SU-DHL-6 (cell line): Measurements from ENCODE around the gene SDK2.

Experiments used
- H2AFZ ChIP-seq: fragments of 200-600 bp; sonication (generic); 2 replicates; pipeline ENCODE4 v1.6.1; 2014; ENCODE audit warnings: low read depth, mild to moderate bottlenecking, moderate library complexity, mixed read lengths, antibody characterized with exemption, low read length; ENCODE audit not compliant: severe bottlenecking
- H3F3A ChIP-seq: fragments of 200-600 bp; shearing (Covaris generic); 2 replicates; pipeline ENCODE4 v1.6.0; 2016; ENCODE audit warnings: antibody characterized with exemption, mild to moderate bottlenecking; ENCODE audit not compliant: insufficient read depth
- H3K27ac ChIP-seq: fragments of 200-600 bp; sonication (generic); 2 replicates; pipeline ENCODE4 v1.5.1; 2016; ENCODE audit warnings: low read depth, mild to moderate bottlenecking, low read length, moderate library complexity, mixed read lengths
- H3K27me3 ChIP-seq: fragments of 200-600 bp; sonication (generic), shearing (Covaris generic); 2 replicates; pipeline ENCODE4 v1.6.0; 2014; ENCODE audit warnings: mild to moderate bottlenecking, low read length
- H3K36me3 ChIP-seq: fragments of 200-600 bp; sonication (generic); 2 replicates; pipeline ENCODE4 v1.6.1; 2014; ENCODE audit warnings: mild to moderate bottlenecking, low read length, mixed read lengths
- H3K4me2 ChIP-seq: fragments of 300-600, 200-600 bp; shearing (Covaris generic), sonication (generic); 2 replicates; pipeline ENCODE4 v1.6.0; 2014; ENCODE audit warnings: low read length, low read depth, mild to moderate bottlenecking; ENCODE audit not compliant: poor library complexity, severe bottlenecking
- H3K4me3 ChIP-seq: fragments of 200-600 bp; sonication (generic); 2 replicates; pipeline ENCODE4 v1.5.1; 2014; ENCODE audit warnings: antibody characterized with exemption, low read length, mild to moderate bottlenecking, mixed read lengths; ENCODE audit not compliant: insufficient read depth, poor library complexity, severe bottlenecking
- H3K79me2 ChIP-seq: fragments of 200-600 bp; sonication (generic); 2 replicates; pipeline ENCODE4 v1.6.1; 2014; ENCODE audit warnings: mild to moderate bottlenecking, low read length, moderate library complexity; ENCODE audit not compliant: insufficient read depth
- H3K9ac ChIP-seq: fragments of 200-600 bp; sonication (generic); 2 replicates; pipeline ENCODE4 v1.7.0; 2014; ENCODE audit warnings: mild to moderate bottlenecking, low read length
- H3K9me2 ChIP-seq: fragments of 200-600 bp; sonication (generic); replicated peaks from 2 replicates; pipeline ENCODE4 v1.6.1; 2014; ENCODE audit warnings: low read length; ENCODE audit not compliant: insufficient read depth
- H3K9me3 ChIP-seq: fragments of 200-600 bp; sonication (generic); 2 replicates; pipeline ENCODE4 v1.6.1; 2014; ENCODE audit warnings: low read length, mixed read lengths; ENCODE audit not compliant: insufficient read depth
- H4K20me1 ChIP-seq: fragments of 200-600 bp; sonication (generic); 2 replicates; pipeline ENCODE4 v1.6.1; 2014; ENCODE audit warnings: low read depth, mild to moderate bottlenecking, antibody characterized with exemption, low read length, moderate library complexity, mixed read lengths
- EZH2phosphoT487 ChIP-seq: fragments of 200-600 bp; sonication (generic), shearing (Covaris generic); conservative IDR thresholded peaks from 2 replicates; pipeline ENCODE4 v1.6.1; 2018; ENCODE audit warnings: mild to moderate bottlenecking, antibody characterized with exemption, low read length, moderate library complexity, mixed read lengths
- TF ChIP-seq, protein P1 (sequence below): fragments of 200-600 bp; sonication (generic); IDR thresholded peaks from one replicate; pipeline ENCODE4 v1.5.1; 2017; ENCODE audit warnings: antibody characterized with exemption, mild to moderate bottlenecking, low read length, moderate library complexity; ENCODE audit not compliant: insufficient read depth, poor library complexity, severe bottlenecking

Gene SDK2

GRCh38 chr17:73363442-73364154 lies 280.6 kb downstream of the SDK2 start:
- H3K4me2 ChIP-seq, result no peak overlapping the region
- no peaks in the 10 kb centered on the region for H3K36me3 ChIP-seq
- H3K27me3 ChIP-seq, result no peaks in the 10 kb centered on the region
- H3F3A ChIP-seq, result no peaks in the 10 kb centered on the region
- no peak overlapping the region for H3K9ac ChIP-seq
- H2AFZ ChIP-seq, result no peak overlapping the region
- no peaks in the 10 kb centered on the region for H3K9me2 ChIP-seq
- TF ChIP-seq, protein P1, sequence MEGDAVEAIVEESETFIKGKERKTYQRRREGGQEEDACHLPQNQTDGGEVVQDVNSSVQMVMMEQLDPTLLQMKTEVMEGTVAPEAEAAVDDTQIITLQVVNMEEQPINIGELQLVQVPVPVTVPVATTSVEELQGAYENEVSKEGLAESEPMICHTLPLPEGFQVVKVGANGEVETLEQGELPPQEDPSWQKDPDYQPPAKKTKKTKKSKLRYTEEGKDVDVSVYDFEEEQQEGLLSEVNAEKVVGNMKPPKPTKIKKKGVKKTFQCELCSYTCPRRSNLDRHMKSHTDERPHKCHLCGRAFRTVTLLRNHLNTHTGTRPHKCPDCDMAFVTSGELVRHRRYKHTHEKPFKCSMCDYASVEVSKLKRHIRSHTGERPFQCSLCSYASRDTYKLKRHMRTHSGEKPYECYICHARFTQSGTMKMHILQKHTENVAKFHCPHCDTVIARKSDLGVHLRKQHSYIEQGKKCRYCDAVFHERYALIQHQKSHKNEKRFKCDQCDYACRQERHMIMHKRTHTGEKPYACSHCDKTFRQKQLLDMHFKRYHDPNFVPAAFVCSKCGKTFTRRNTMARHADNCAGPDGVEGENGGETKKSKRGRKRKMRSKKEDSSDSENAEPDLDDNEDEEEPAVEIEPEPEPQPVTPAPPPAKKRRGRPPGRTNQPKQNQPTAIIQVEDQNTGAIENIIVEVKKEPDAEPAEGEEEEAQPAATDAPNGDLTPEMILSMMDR, result no peak
- no peak for TF ChIP-seq EZH2phosphoT487
- H4K20me1 ChIP-seq, result no peaks in the 10 kb centered on the region
- no peak overlapping the region for H3K4me3 ChIP-seq
- H3K79me2 ChIP-seq, result no peaks in the 10 kb centered on the region
- H3K27ac ChIP-seq, result no peak overlapping the region
- no peaks in the 10 kb centered on the region for H3K9me3 ChIP-seq

- H3K27ac ChIP-seq, result no peak overlapping the region
- no peaks in the 10 kb centered on the region for H3K9me2 ChIP-seq
- H3K9ac ChIP-seq, result no peak overlapping the region
- H3K4me2 ChIP-seq, result no peak overlapping the region
- H3F3A ChIP-seq, result no peaks in the 10 kb centered on the region
- H2AFZ ChIP-seq, result no peak overlapping the region
- H3K4me3 ChIP-seq, result no peak overlapping the region
- H3K9me3 ChIP-seq, result no peaks in the 10 kb centered on the region
- no peaks in the 10 kb centered on the region for H3K27me3 ChIP-seq
- TF ChIP-seq EZH2phosphoT487, result no peak
- TF ChIP-seq, protein P1, result no peak
- no peaks in the 10 kb centered on the region for H4K20me1 ChIP-seq
- H3K79me2 ChIP-seq, result no peaks in the 10 kb centered on the region
- H3K36me3 ChIP-seq, result no peaks in the 10 kb centered on the region
Observed at GRCh38 chr17:73362697-73363096, 281.5 kb downstream of the SDK2 start.

- no peaks in the 10 kb centered on the region for H3F3A ChIP-seq
- H3K4me2 ChIP-seq, result no peak overlapping the region
- no peaks in the 10 kb centered on the region for H4K20me1 ChIP-seq
- no peak overlapping the region for H3K9ac ChIP-seq
- H3K27ac ChIP-seq, result no peak overlapping the region
- no peaks in the 10 kb centered on the region for H3K27me3 ChIP-seq
- TF ChIP-seq, protein P1, result no peak
- TF ChIP-seq EZH2phosphoT487, result no peak
- H3K9me3 ChIP-seq, result no peaks in the 10 kb centered on the region
- H3K9me2 ChIP-seq, result no peaks in the 10 kb centered on the region
- no peaks in the 10 kb centered on the region for H3K36me3 ChIP-seq
- H3K4me3 ChIP-seq, result no peak overlapping the region
- no peak overlapping the region for H2AFZ ChIP-seq
- no peaks in the 10 kb centered on the region for H3K79me2 ChIP-seq
Observed at GRCh38 chr17:73360961-73361761, 283.1 kb downstream of the SDK2 start.
